T-helper 17 cell (primary cell): Measurements from ENCODE around the gene HIVEP2. TPM values are rescaled to one million over a fixed set of nuclear protein-coding genes. Genes with fewer than 3 reads are reported as not detected.

Source experiments
- ATAC-seq: fragments of 150-1000 bp; cut with Tn5 transposase; 2 replicates; pipeline ENCODE4 v1.10.0; 2021; ENCODE audit warnings: mild to moderate bottlenecking, moderate library complexity
- DNase-seq, 3 donors: peaks; one replicate each; pipeline versions ENCODE4 v3.0.0 to v3.0.0-alpha.2; 2020 to 2021
- H3K9me3 ChIP-seq: one replicate; pipeline ENCODE4 v1.7.0; 2013; ENCODE audit warnings: low read length, mild to moderate bottlenecking; ENCODE audit not compliant: control insufficient read depth, poor library complexity, severe bottlenecking
- H3K27ac Mint-ChIP-seq: one replicate; pipeline ENCODE4 v1.8.0; 2022; ENCODE audit warnings: mild to moderate bottlenecking, moderate library complexity, mixed read lengths
- H3K27me3 Mint-ChIP-seq: one replicate; pipeline ENCODE4 v1.8.0; 2022; ENCODE audit warnings: mixed read lengths
- H3K36me3 Mint-ChIP-seq: one replicate; pipeline ENCODE4 v1.8.0; 2022; ENCODE audit warnings: low read depth, mixed read lengths
- H3K4me1 Mint-ChIP-seq: one replicate; pipeline ENCODE4 v1.8.0; 2022; ENCODE audit warnings: mild to moderate bottlenecking, mixed read lengths
- H3K4me3 Mint-ChIP-seq: one replicate; pipeline ENCODE4 v1.8.0; 2022; ENCODE audit warnings: mild to moderate bottlenecking, moderate library complexity, mixed read lengths
- total RNA-seq, 4 donors: library from RNA in 2 of 4; stranded (reverse) in 2 of 4; gene quantifications; one replicate each; pipeline ENCODE4 v1.2.3 and lab custom pipeline; 2022 to 2026

The HIVEP2 gene
- total RNA-seq, 2 donors from 2014 or later: 73.6 to 78.6 TPM

DNA sequence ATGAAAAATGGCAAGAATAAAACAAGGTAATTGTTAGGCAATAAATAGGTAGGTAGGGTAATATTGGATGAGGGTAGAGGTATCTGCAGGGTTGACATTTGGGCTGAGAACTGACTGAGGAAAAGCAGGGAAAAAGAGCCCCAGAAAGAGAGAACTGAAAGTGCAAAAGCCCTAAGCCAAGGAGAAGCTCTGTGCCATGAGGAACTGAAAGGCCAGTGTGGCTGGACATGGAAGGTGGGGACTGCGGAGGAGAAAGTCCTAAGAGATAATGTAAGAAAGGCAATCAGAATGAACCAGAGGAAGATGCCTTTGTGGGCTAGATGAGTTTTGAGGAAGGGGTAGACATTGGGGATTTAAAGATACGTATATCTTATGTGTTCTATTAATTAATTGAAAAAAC, 9.9 kb upstream of the HIVEP2 start:
- Mint-ChIP-seq H3K36me3 (no peaks in the 10 kb centered on the region), H3K27me3 (no peaks in the 10 kb centered on the region), H3K4me1 (peaks cover 18% of the 10 kb centered on the region), H3K4me3 (peak overlapping the region; percentile 36), H3K27ac (peak overlapping the region; percentile 21)
- ATAC-seq: no peak
- no peak for DNase-seq
- H3K9me3 ChIP-seq: no peaks in the 10 kb centered on the region

- ATAC-seq: peak; percentile 76
- H3K27ac Mint-ChIP-seq: peak overlapping the region; percentile 94
- H3K27me3 Mint-ChIP-seq: no peaks in the 10 kb centered on the region
- no peak for DNase-seq
- no peak overlapping the region for H3K4me3 Mint-ChIP-seq
- H3K9me3 ChIP-seq: no peaks in the 10 kb centered on the region
- H3K4me1 Mint-ChIP-seq: peaks cover 18% of the 10 kb centered on the region
- no peaks in the 10 kb centered on the region for H3K36me3 Mint-ChIP-seq
These were observed 8.6 kb upstream of the HIVEP2 start for GRCh38 chr6:142953373-142954273.

DNA sequence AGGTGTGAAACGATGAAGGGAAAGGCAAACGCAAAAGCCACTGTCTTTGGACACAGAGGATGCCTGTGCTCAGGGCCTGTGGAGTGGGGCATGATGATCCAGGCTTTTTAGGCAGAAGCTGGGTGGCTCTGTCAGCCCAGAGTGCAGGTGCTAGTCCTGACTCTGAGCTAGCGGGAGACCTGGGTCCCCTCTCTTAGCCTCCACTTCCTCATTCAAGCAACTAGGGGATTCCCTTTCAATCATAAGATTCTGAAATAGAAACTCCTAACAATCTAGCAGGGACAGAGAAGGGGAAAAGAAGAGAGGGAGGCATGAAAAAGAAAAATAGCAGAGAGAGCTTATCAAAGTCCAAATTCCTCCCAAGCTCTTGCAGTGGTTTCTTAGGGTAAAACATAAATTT, 7.6 kb upstream of the HIVEP2 start:
- Mint-ChIP-seq H3K36me3 (no peaks in the 10 kb centered on the region), H3K27ac (peak overlapping the region; percentile 94)

GRCh38 chr6:142950291-142950690, 5.3 kb upstream of the HIVEP2 start:
- Mint-ChIP-seq H3K4me3 (no peak overlapping the region), H3K36me3 (no peaks in the 10 kb centered on the region), H3K27ac (peak overlapping the region; percentile 94), H3K4me1 (peaks cover 22% of the 10 kb centered on the region), H3K27me3 (no peaks in the 10 kb centered on the region)
- ATAC-seq (no peak), DNase-seq (no peak)
- H3K9me3 ChIP-seq: no peaks in the 10 kb centered on the region

More for the DNA sequence above, 7.6 kb upstream of the HIVEP2 start:
- no peaks in the 10 kb centered on the region for H3K9me3 ChIP-seq
- DNase-seq (no peak), ATAC-seq (peak; percentile 29)
- peaks cover 22% of the 10 kb centered on the region for H3K4me1 Mint-ChIP-seq
- H3K4me3 Mint-ChIP-seq: no peak overlapping the region
- no peaks in the 10 kb centered on the region for H3K27me3 Mint-ChIP-seq

- no peaks in the 10 kb centered on the region for H3K9me3 ChIP-seq
- ATAC-seq: no peak
- Mint-ChIP-seq H3K36me3 (no peaks in the 10 kb centered on the region), H3K4me1 (peaks cover 30% of the 10 kb centered on the region), H3K27ac (peak overlapping the region; percentile 94), H3K27me3 (no peaks in the 10 kb centered on the region), H3K4me3 (peak overlapping the region; percentile 91)
- DNase-seq: peak in 1 of 3 donors; percentile 23
These were observed 2.9 kb upstream of the HIVEP2 start for GRCh38 chr6:142947714-142948480.

DNA sequence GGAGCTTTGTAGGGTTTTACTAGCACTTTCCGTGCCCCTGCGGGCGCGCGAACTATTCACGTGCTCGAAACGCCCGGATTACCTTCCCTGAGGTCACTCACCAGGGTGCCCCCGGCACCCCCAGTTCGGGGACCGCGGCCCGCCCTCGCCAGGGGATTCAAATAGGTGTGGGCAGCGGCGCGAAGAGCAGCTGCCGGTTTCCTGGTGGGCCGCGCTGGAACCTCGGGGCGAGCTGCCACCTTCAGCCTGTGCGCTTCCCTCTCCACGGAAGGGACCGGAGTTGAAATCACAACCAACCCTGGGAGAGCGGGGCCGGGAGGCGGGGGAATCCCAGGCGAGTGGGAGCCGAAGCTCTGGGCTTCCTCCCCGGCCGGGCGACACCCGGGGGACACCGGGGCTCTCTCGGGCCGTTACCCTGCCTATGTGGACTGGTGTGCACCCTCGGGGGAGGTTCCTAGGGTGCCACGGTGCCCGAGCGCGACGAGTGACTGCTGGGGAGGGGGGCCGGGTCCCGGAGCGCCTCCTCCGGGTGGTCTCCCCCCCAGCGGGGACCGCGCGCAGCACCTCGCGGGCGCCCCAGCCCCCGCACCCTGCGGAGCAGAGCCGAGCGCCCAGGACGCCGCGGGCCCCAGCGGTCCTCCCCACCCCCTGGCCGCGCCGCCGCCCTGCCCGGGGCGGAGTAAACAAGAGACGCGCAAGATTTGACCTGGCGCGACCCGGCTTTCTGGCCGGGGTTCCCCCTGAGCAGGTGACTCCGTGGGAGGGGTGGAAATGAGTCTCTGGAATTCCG, 2.1 kb upstream of the HIVEP2 start:
- Mint-ChIP-seq H3K4me3 (peak overlapping the region; percentile 91), H3K27me3 (no peaks in the 10 kb centered on the region), H3K36me3 (no peaks in the 10 kb centered on the region), H3K4me1 (peaks cover 26% of the 10 kb centered on the region), H3K27ac (peak overlapping the region; percentile 94)
- no peaks in the 10 kb centered on the region for H3K9me3 ChIP-seq
- ATAC-seq (peak; percentile 52), DNase-seq (peak; percentile 78 to 84 (median 82))

DNA sequence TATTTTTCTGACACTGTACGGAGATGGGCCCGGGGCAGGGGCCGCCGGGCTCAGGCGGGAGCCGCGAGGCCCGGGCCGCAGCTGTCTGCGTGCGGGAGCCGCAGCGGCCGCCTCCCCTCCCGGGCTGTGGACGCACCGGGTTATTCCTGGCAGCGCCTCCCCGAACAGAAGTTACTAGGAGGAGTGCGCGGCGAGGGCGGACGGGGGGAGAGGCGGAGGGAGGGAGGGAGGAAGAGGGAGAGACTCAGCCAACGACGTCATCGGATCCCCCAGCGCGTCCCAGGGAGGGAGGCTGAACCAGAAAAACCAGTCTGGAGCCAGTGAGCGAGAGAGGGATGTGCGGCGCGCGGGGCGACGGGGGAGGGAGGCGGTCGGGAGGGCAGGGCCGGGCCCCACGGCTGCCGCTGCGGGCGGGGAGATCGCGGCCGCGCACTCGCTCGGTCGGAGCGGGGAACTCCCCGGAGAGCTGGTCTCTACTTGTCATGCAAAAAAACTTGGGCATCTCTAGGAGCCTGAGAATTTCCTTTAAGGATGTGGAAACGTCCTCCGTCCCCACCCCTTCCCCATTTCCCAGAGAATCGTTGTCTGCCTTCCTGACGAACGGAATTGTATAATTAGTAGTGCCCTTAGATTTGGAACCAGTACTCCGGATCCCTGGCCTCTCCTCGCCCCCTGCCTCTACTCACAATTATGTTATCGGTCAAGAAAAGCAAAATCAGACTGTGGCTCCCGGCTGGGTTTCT, 1.4 kb upstream of the HIVEP2 start:
- no peaks in the 10 kb centered on the region for H3K27me3 Mint-ChIP-seq
- no peaks in the 10 kb centered on the region for H3K36me3 Mint-ChIP-seq
- ATAC-seq (peak; percentile 59), DNase-seq (peak; percentile 88 to 93 (median 89))
- H3K27ac Mint-ChIP-seq: peak overlapping the region; percentile 94
- H3K9me3 ChIP-seq: no peaks in the 10 kb centered on the region
- peak overlapping the region; percentile 91 for H3K4me3 Mint-ChIP-seq
- peaks cover 29% of the 10 kb centered on the region for H3K4me1 Mint-ChIP-seq

GRCh38 chr6:142945446-142946180, 637 bp upstream of the HIVEP2 start:
- Mint-ChIP-seq H3K27me3 (no peaks in the 10 kb centered on the region), H3K36me3 (no peaks in the 10 kb centered on the region), H3K4me1 (peaks cover 35% of the 10 kb centered on the region), H3K4me3 (peak overlapping the region; percentile 91), H3K27ac (peak overlapping the region; percentile 94)
- no peaks in the 10 kb centered on the region for H3K9me3 ChIP-seq
- DNase-seq: peak; percentile 57 to 68 (median 64)
- ATAC-seq: peak; percentile 16

DNA sequence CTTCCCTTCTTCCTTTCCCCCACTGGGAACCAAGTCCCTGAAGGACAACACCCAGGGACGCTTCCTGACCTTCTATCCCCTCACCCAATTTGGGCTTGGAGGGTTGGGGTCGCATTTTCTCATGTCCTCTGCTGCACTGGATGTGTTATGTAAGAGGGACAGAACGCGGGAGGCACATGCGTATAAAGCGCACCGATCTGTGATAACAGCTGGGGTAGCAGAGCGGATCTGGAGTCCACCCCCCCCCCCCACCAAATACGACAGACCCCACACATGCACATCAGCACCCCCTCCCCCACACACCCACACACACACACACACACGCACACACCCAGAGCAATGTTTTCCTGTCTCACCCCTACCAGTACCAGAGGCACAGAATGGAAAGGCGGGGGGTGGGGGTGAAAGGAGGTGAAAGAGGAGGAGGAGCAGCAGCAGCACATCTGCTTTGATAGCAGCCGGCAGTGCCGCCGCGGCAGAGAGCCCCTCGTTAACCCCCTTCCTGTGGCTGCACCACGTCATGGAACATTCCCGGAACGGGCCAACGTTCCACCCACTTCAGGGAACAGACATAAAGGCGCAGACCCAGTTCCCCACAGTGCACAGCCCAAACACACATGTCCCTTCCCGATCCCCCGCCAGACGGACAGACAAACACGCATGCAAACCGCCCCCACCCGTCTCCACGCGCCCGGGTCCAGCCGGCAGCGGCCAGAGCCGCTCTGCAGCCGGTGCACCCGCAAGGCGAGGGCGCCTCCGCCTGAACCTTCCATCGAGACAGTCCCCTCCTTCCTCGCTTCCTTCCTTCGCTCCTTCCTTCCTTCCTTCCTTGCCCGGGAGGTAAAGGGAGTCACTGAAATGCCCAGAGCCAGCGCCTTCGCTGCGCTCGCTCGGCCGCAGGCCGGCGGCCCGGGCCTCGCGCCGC, 590 bp downstream of the HIVEP2 start:
- Mint-ChIP-seq H3K4me1 (peaks cover 43% of the 10 kb centered on the region), H3K27me3 (no peaks in the 10 kb centered on the region), H3K4me3 (peak overlapping the region; percentile 91), H3K36me3 (peaks cover 2% of the 10 kb centered on the region), H3K27ac (peak overlapping the region; percentile 94)
- no peaks in the 10 kb centered on the region for H3K9me3 ChIP-seq
- ATAC-seq (peak; percentile 46), DNase-seq (peak; percentile 80 to 91 (median 82))

GRCh38 chr6:142943711-142944123, 1.3 kb downstream of the HIVEP2 start:
- H3K27me3 Mint-ChIP-seq: no peaks in the 10 kb centered on the region
- H3K9me3 ChIP-seq: no peaks in the 10 kb centered on the region
- DNase-seq: peak; percentile 12 to 29 (median 22)
- peak overlapping the region; percentile 94 for H3K27ac Mint-ChIP-seq
- peak overlapping the region; percentile 91 for H3K4me3 Mint-ChIP-seq
- peaks cover 3% of the 10 kb centered on the region for H3K36me3 Mint-ChIP-seq
- peaks cover 47% of the 10 kb centered on the region for H3K4me1 Mint-ChIP-seq
- ATAC-seq: no peak

DNA sequence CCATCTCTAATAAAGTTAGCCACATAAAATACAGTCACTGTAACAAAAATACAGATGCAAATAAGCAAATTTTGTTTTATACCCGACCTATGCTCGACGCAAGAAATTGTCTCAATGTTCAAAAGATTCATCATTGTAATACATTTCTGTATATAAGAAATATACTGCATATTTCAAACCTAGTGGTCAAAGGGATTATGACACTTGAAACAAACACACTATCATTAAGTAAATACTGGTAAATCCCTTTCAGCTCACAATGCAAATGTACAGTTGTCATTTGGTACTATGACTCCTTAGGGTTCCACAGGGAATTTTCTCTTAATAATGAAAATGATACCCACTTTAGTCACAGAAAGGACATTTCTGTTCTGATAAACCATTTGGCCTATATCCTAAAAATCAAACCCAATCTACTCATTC, 2.2 kb downstream of the HIVEP2 start:
- no peaks in the 10 kb centered on the region for H3K27me3 Mint-ChIP-seq
- peaks cover 49% of the 10 kb centered on the region for H3K4me1 Mint-ChIP-seq
- peak overlapping the region; percentile 94 for H3K27ac Mint-ChIP-seq
- DNase-seq (no peak), ATAC-seq (no peak)
- peaks cover 3% of the 10 kb centered on the region for H3K36me3 Mint-ChIP-seq
- no peaks in the 10 kb centered on the region for H3K9me3 ChIP-seq
- peak overlapping the region; percentile 91 for H3K4me3 Mint-ChIP-seq
